T-helper 9 cell (primary cell): ENCODE results near the gene DCLK2.

ENCODE experiments used
- DNase-seq: peaks from one replicate; pipeline ENCODE4 v3.0.0-alpha.2; 2020

Gene DCLK2

GRCh38 chr4:150123087-150123486 is 44.8 kb downstream of the DCLK2 start:
- DNase-seq: no peak

- DNase-seq: no peak
Observed at GRCh38 chr4:150123796-150124677, 45.8 kb downstream of the DCLK2 start.

- DNase-seq: no peak
Observed at GRCh38 chr4:150126201-150126863, 48.1 kb downstream of the DCLK2 start.

- no peak for DNase-seq
Observed at GRCh38 chr4:150126864-150127203, 48.6 kb downstream of the DCLK2 start.

DNA sequence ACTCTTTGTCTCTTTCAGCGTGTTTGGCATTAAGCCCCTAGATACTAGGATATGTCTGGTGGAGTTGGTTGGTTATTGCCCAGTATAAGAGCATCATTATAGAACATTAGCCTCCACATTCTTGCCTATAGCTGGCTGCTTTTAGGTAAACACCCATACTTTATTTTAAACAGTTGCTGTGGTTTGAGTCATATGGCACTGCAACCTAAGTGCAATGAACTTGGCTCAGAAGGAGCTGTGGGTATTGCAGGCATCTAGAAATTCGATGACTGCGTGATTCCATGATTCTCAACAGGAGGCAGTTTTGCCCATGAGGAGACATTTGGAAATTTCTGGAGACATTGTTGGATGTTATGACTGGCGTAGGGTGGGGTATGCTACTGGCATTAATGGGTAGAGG is 49.5 kb downstream of the DCLK2 start:
- no peak for DNase-seq

- DNase-seq: no peak
Observed at GRCh38 chr4:150130933-150131332, 52.7 kb downstream of the DCLK2 start.

DNA sequence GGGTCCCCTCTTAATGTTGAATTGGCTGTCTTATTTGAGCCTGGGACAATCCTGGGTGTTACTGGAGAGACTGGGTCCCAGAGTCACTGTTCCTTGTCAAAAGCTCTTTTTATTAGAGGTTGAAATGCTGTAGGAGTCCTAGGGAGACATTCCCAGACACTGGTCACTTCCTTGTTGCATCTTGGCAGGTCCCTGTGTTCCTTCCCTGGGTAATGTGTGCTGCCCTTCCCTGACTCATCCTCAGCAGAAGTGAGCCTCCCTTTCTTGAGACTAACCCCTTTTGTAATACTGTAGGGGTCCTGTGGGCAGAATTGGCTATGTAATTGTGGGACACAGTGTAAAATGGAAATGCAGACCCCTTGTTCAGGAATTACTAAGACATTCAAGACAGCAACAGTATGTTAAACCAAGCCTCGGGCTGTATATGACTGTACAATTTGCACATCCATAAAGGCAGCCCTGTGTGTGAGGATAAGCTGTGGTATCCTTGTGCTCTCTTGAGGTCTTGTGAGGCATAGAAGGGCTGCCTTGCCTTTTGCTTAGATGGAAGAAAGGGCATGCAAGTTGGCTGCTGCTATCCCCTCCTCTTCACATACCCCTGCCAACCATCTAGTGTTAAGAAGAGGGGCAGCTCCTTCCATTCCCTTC is 53.5 kb downstream of the DCLK2 start:
- no peak for DNase-seq

DNA sequence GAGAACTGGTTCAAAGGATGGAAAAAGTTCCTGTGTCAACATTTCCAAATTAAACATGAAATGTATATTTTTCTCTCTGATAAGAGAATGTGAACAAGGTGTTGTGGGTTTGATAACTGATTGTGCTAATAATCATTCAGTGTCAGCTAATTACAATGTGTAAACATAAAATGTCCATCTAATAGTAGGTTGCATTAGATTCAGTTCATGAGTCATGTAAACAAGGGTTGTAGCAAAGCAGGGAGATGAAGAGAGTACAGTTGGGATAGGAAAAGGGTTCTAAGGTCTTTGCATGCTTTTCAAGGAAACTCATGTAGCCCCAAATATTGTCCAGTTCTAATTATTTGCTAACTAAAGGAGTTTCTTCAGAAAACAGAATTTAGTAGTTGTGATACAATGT is 55.4 kb downstream of the DCLK2 start:
- no peak for DNase-seq

DNA sequence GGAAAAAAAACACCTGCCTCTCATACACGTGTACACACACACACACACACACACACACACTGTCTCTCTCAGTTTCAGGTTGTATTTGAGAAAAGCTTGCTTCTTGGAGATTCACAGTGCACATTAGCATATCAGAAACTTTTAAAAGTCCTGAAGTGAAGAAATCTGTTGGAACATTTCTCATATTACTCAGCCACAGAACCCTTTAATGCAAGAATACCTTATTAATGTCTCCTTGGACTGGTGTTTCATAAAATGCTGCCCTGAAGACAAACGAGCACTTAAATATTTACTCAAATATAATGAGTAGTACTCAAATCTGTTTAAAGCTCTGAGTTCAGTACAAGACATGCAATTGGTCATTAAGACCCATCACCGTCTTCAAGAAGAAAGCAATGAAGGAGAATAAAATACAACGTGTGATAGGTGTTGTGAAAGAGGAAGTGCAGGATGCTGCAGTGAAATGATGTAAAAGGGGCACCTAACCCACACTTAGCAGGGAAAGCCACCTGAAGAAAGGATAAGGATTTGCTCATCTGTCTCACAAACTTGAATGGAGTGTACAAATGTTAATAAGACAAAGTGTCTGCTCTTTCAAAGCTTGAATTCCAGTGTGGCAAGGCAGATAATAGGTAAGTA is 57.0 kb downstream of the DCLK2 start:
- no peak for DNase-seq

DNA sequence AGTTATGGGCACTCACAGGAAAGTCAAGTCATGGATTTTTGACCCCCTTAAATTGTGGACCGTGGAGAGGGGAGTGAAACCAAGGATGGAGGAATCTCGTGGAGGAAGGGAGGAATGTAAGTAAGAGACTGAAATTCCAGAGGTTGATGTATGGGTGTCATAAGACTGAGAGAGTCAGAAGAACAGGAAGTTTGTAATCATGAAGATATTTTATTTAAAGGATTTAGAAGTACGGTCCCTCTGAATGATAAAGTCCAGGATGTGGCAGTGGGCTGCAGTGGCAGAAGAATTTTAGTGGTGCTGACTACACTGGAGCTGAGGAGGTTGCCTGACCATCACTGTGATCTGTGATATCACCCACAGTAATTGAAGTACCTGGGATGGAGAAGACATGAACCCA is 57.8 kb downstream of the DCLK2 start:
- no peak for DNase-seq

- DNase-seq: no peak
Observed at GRCh38 chr4:150136481-150136880, 58.2 kb downstream of the DCLK2 start.

DNA sequence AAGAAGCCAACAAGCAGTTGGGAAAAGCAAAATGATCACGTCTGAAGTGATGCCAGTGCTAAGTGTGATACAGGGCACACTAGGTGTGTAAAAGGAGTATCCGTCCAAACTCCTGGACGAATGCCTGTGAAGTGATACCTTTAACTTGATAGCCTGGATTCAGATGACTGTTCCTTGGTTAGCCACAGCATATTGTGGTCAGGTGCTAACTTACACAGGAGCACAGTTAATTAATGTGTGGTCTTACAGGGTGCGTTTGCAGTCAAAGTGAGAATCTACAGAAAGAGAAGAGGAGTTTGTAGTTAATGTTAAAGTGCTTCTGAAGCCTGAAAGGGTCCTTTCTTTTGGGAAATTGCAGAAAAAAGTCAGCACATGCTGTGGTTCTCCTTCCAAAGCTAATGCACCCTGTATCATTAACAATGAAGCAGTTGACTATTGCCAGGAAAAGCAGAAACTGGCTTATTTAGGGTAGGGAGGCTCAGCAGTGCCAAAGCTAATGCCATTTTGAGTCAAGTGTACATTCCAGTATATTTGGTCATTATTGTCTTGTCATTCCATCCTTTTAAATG is 61.1 kb downstream of the DCLK2 start:
- DNase-seq: no peak

DNA sequence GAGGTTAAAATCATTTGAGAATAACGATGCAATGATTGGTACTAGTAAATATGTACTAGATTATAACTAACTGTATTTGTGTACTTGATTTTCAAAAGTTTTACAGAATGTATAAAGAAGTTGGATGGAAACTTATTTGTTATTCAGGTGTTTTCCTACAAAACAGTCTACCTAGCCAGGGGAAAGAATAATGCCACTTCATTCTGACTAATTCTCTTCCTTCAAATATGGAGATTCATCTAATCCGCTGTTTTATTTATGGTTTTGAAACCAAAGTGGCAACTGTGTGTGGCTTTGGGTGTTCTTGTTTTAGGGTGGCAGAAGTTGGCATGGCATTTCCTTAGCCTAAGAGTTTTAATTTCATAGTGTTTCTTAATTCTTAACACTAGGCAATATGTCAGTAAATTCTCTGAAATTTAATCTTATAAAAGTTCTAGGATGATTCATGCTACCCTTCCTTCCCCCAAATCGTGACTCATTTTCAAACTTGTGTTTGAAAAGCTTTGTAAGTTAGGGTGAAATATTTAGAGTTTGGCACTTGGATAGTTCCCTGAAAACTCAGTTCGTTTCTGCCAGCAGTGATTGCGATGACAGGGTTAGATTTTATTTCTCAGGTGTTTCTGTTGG is 62.6 kb downstream of the DCLK2 start:
- DNase-seq: no peak

GRCh38 chr4:150141756-150142155 is 63.5 kb downstream of the DCLK2 start:
- no peak for DNase-seq

GRCh38 chr4:150142831-150143230 is 64.6 kb downstream of the DCLK2 start:
- no peak for DNase-seq

- no peak for DNase-seq
Observed at GRCh38 chr4:150145090-150145945, 67.1 kb downstream of the DCLK2 start.

GRCh38 chr4:150145946-150146340 is 67.7 kb downstream of the DCLK2 start:
- DNase-seq: no peak

DNA sequence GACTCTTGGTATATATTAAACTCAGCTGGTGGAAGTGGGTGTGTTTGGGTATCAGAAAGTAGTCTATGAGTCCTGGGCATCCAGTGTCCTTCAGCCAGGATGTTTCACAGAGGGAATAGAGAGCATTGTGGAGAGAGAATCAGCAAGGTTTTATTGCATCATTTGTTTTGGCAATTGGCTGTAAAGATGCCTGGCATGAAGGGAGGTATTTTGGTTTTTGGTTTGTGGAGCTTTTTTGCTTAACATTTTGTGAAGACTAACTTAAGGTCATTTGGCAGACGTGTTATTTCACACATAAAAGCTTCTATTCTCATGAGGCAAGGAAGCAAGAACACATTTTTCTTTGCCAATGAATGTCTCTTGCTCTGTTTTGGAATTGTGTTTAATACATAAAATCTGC is 71.1 kb downstream of the DCLK2 start:
- DNase-seq: no peak

DNA sequence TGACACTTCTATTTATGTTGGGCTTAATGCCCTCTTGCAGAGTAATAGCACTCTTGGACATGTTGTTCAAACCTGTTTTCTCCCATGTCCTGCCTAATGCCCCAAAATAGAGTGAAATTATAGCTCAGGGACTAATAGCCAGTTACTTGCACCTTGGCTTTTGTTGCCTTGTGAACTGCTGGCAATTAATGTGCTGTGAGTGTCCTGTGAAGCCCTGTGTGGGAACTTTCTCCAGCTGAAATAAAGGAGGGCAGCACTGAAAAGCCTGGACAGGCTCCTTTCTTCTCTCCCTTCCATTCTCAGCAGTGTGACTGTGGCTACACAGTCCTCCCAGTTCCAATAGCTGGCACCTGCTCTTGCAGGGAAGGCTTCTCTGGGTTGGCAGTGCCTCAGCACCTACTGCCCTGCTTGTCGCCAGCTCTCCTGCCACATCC is 72.4 kb downstream of the DCLK2 start:
- DNase-seq: no peak

- no peak for DNase-seq
Observed at GRCh38 chr4:150152766-150153165, 74.5 kb downstream of the DCLK2 start.

DNA sequence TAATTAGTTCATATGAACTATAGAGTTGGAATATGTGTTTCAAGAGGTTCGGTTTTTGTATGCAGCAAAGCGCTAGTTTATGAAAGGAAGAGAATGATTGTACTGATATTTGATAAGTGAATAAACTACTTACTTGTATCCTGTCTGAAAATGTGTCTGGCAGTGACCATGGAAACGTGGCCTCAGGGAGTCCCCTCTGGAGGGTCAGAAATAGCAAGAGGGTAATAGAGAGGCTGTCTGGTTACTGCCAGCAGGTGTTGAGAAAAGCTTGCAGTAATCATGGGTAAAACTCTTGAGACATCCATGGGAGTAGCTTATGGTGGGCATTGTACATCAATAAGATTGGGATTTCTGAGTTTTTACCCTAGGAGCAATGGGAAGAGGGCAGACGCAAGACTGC is 77.1 kb downstream of the DCLK2 start:
- DNase-seq: no peak

- DNase-seq: no peak
Observed at GRCh38 chr4:150156543-150156942, 78.3 kb downstream of the DCLK2 start.
